ACHN (cell line): ENCODE data around the gene VASH2.

Source experiments
- DNase-seq: peaks from one replicate; pipeline ENCODE4 v3.0.0-alpha.2; 2015
- in situ Hi-C: cut with HindIII; loops from 2 replicates; pipeline ENCODE4 v1.10.0; 2017; ENCODE audit warnings: low sequenced_read_pairs, low pct_ligation_motif_present, low pct_unique_long_range_greater_than_20kb

Gene VASH2

DNA sequence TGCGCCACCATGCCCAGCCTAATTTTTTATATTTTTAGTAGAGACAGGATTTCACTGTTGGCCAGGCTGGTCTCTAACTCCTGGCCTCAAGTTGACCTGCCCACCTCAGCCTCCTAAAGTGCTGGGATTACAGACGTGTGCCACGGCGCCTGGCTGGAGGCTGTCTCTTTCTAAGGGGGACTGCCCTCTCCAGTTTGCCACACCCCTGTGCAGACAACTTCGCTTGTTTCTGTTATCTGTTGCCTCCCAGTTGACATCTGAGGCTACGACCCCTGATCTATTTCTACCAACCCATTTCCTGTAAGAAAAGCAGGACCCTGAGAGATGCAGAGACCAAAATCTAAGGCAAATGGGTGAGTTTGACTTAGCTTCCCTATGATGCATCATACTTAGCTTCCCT is 24.0 kb upstream of the VASH2 start:
- in situ Hi-C loops: no loop called here
- no peak for DNase-seq

DNA sequence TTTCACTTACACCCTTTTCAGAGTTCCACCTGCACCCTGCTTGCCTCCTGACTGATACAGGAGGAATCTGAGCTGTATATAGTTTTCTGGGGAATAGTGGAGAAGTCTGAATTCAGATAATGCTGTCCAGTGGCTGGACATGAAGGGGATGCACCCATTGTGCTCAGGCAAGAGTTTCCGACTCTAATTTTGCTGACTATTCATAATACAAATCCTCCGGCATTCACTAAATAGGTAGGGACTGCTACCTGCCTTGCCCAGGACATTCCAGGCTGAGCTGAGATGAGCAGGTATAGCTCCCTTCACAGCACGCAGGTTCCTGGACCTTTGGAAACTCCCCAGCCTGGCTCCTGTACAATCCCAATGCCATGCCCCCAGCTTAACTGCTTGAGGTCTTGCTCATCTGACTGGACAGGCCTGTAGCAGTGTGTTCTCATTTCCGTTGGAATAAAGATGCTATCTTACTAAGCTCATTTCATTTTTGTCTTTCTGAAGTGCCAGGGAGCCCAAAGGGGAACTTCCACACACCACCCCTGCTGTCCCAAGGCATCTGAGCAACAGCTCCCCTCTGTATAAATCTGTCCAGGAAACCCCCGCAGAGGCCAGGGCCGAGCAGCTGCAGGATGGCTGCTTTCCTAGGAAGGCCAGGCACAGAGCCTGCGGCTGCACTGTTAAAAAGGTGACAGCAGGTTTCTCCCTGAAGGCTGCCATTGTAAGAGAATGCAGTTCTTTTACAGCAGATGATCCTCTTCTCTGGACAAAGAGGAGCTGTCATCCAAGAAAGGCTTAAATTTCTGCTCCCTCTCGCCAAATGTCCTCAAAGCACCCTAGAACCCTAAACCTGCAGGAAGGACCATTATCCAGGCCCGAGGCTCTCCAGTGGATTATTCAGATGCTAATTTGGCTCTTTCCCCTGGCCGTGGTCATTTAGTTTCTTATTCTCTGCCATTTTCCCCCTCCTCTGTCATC is 21.7 kb upstream of the VASH2 start:
- in situ Hi-C loops: no loop called here
- no peak for DNase-seq

DNA sequence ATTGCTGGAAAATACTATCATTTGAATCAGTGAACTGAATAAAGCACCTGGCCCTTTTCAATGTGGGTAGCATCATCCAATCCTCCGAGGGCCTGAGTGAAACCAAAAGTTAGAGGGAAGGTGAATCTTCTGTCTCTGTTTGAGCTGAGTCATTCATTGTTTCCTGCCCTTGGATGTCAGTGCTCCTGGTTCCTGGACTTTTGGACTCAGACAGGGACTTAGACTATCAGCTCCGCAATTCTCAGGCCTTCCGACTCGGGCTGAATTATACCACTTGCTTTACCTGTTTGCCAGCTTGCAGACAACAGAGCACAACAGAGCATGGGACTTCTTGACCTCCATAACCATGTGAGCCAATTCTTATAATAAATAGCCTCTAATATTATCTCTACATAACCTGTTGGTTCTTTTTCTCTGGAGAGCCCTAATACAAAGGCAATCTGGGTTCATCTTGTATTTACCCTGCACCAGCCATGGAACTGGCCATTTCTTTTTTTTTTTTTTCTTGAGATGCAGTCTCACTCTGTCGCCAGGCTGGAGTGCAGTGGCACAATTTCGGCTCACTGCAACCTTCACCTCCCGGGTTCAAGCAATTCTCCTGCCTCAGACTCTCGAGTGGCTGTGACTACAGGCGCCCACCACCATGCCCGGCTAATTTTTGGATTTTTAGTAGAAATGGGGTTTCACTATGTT is 19.2 kb upstream of the VASH2 start:
- DNase-seq: no peak
- in situ Hi-C loops: no loop called here

DNA sequence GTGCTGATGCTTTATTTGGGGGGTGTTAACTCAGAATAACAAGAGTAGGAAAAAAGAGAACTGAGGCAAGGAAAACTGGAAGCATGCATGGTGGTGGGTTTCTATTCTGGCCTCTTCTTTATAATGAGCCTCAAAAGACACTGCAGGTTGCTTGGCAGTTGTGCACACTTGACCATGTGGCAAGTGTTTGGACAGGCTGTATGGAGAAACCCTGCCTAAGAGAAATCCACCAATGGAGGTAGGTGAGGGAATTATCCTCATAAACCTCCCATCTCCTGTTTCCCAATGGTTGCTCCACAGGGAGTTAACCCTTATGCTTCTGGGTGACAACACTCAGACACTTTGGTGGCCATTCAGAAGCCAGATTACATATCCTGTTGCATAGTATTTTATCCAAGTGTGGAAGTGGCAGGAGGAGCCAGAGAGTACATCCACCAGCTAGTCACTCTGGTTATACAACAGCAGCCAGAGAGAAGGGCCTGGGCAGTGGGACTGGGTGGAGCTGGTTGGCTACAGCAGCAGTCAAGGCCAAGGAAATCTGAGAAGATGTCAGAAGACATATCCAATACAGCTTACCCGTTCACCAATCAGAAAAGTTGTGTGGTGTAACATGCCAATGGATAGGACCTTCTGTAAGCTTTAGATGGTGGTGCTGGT is 16.4 kb upstream of the VASH2 start:
- DNase-seq: no peak
- in situ Hi-C loops: no loop called here

DNA sequence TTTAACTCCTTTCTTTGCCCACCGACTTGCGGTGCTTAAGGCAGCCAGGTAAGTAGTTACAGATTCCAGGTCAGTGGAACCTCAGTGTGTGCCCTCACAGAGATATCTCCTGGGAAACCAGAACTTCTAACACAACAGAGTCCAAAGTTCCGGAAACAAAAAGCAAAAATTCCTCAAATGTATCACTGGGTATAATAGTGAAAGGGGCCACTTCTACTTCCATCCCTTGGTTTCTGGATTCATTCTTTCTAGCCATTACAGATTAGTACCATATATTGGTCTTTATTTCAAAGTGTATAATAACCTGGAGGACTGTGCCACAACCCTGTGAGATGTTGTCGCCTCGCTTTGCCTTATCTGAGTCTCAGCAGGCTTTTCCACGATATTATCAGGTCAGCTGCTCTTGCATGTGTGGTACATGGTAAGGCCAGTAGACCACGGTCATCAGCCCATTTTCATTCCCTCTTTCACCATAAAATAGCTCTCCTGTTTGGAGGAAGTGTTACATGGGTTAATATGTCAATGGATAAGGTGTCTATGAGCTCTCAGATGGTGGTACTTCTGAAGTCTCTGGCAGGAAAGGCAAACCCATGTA is 14.9 kb upstream of the VASH2 start:
- in situ Hi-C loops: no loop called here
- DNase-seq: no peak

DNA sequence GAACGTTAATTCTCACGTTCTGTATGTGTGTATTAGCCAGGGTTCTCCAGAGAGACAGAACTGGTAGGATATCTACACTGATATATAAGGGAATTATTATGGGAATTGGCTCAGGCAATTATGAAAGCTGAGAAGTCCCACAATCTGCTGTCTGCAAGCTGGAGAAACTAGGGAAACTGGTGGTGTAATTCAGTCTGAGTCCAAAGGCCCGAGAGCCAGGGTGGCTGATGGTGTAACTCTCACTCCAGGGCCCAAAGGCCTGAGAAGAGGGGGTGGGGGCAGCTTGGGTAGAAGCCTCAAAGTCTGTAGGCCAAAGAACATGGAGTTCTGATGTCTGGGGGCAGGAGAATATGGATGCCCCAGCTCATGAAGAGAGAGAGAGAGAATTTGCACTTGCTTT is 13.3 kb upstream of the VASH2 start:
- in situ Hi-C loops: no loop called here
- DNase-seq: no peak

DNA sequence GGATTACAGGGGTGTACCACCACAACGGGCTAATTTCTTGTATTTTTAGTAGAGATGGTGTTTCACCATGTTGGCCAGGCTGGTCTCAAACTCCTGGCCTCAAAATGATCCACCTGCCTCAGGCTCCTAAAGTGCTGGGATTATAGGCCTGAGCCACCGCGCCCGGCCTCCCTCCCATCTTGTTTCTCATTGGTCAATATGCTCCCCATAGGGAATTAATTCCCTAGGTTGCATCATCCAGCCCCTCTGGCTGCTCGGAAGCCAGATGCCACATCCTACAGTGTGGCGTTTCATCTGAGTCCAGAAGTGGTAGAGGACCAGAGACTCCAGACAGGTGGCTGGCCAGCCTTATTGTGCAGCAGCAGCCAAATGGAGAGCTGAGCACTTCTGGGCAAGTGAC is 11.5 kb upstream of the VASH2 start:
- in situ Hi-C loops: no loop called here
- no peak for DNase-seq

DNA sequence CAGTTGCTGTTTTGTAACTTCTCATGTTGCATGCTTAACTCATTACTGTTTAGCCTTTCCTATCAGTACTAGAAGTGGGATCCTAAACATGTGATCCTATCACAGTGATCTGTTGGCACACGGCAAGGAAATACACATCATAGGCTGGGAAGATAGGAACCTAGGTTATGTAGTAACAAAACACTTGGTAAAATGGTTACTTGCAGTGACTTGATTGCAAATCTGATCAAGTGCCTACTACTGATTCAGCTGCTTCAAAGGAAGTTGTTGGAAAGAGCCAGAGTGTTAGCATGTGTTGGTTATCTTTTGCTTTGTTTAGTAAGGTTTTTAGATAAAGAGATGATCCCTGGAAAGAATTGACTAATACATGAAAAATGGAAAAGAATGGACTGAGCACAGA is 8.9 kb upstream of the VASH2 start:
- in situ Hi-C loops: no loop called here
- DNase-seq: no peak

DNA sequence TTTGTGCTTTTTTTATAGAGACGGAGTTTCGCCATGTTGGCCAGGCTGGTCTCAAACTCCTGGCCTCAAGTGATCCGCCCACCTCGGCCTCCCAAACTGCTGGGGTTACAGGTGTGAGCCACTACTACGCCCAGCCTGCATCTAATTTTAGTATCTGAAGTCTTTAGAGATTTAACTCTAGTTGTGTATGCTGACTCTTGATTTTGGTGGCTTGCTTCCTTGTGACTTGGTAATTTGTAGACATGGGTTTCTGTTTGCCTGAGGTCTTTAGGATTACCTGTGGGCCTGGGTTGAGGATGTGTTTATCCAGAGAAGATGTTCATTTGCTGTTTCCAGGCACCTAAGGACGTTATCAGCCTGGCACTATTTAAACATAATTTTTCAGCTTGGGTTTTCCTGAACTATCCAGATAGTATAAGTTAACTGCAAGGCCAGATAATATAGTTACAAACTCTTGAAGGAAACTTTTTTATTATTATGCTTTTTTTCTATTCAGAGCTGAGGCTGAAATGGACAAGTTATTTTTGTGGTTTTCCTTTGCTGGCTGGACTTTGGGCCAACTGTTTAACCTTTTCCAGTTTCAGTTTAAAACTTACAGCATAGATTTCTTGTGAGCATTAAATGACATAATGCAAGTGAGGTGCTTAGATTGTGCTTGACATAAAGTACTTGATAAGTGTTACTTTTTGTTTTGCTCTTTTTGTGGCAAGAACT is 7.5 kb upstream of the VASH2 start:
- in situ Hi-C loops: no loop called here
- DNase-seq: no peak

DNA sequence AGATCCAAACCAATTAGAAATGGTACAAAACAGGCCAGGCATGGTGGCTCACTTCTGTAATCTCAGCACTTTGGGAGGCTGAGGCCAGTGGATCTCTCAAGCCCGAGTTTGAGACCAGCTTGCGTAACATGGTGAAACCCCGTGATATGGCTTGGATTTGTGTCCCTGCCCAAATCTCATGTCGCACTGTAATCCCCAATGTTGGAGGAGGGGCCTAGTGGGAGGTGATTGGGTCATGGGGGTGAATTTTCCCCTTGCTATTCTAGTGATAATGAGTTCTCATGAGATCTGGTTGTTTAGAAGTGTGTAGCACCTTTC is 7.0 kb upstream of the VASH2 start:
- in situ Hi-C loops: no loop called here
- no peak for DNase-seq

DNA sequence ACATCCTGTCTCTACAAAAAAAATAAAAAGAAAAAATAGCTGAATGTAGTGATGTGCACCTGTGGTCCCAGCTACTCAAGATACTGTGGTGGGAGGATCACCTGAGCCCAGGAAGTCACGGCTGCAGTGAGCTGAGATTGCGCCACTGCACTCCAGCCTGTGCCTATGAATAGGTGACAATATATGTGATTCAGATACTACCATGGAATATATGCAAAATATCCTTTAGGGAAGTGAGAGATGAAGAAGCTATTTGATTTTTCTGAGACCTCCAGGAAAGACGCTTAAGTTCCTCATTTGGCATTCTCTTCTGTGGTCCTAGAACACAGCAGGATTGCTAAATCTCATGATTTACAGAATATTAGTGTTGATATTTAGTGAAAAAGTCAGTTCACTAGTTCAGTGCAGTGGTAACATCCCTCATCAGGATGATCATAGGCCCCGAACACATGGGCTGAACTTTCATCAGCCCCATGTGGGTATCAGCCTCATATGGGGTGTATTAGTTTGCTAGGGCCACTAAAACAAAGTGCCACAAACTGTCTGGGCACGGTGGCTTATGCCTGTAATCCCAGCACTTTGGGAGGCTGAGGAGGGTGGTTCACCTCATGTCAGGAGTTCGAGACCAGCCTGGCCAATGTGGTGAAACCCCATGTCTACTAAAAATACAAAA is 6.0 kb upstream of the VASH2 start:
- in situ Hi-C loops: no loop called here

DNA sequence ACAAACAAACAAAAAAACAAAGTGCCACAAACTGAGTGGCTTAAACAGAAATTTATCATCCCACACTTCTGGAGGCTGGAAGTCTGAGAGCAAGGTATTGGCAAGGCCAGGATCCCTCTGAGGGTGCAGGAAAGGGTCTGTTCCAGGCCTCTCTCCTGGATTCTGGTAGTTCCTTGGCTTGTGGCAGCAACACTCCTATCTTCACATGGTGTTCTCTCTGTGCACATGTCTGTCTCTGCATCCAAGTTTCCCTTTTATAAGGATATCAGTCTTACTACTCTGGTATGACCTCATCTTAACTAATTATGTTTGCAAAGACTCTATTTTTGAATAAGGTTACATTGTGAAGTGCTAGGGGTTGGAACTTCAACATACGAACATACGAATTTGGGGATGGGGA is 5.3 kb upstream of the VASH2 start:
- DNase-seq: no peak
- in situ Hi-C loops: no loop called here

More for the DNA sequence above, 6.0 kb upstream of the VASH2 start:
- no peak for DNase-seq

DNA sequence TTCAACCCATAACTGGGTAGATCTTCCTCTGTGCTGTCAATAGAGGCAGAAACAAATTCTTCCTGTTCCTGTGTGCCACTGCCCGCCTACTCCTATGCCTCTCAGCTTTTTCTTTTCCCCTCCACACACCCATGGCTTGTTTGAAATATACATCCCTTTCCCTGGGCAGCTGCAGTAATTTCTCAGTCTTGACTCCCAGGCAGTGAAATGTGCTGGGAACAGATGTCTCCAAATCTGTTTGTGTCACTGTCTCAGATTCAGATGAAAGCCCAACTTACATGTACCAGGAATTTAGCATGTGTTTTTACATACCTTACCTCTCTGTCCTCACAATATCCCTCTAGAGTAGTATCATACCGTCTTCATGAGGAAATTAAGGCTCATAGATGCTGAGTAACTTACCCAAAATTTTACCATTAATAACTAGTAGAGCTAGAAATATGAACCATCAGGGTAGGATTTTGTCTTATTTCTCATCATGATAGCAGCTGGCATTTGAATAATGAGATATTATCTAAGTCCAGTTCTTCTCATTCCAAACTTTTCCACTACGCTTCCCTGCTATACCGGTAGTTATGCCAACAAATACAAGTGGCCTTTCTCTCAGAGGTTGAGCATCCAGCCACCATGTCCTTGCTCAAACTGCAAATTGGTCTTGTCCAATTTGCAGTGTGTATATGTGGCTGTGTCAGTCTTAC is 4.7 kb upstream of the VASH2 start:
- in situ Hi-C loops: no loop called here

DNA sequence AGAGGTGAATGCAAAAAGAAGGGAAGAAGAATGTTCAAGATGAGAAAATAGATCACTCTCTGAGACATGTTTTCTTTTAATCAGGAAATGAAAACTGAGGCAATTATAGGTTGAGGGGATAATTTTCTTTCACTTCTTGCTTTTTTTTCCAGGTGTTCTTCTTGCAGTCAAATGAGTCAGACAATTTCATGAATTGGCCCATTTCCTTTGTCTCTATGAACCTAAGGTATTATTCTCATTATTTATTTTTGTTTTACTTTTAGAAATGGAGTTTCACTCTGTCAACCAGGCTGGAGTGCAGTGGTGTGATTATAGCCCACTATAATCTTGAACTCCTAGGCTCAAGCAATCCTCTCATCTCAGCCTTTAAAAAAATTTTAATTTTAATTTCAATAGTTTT is 3.5 kb upstream of the VASH2 start:
- in situ Hi-C loops: no loop called here
- no peak for DNase-seq

More for the DNA sequence above, 4.7 kb upstream of the VASH2 start:
- no peak for DNase-seq

DNA sequence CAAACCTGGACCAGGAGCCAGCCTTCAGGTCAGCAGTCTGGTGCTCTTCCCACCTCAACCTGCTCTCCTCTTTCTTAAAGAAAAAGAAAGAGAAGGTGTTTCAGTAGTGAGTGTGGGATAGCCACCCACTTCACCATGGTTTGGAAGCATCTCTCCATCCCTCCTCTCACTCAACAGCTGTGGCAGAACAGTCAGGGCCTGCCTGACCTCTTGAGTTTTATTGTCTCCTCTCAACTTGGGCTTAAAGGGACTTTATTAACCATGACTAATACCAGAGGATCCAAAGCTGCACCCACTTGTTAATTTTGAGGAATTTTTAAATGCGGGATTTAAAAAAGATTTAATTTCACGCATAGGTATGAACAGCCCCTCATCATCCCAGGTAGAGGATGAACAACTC is 570 bp upstream of the VASH2 start:
- in situ Hi-C loops: no loop called here
- DNase-seq: no peak

DNA sequence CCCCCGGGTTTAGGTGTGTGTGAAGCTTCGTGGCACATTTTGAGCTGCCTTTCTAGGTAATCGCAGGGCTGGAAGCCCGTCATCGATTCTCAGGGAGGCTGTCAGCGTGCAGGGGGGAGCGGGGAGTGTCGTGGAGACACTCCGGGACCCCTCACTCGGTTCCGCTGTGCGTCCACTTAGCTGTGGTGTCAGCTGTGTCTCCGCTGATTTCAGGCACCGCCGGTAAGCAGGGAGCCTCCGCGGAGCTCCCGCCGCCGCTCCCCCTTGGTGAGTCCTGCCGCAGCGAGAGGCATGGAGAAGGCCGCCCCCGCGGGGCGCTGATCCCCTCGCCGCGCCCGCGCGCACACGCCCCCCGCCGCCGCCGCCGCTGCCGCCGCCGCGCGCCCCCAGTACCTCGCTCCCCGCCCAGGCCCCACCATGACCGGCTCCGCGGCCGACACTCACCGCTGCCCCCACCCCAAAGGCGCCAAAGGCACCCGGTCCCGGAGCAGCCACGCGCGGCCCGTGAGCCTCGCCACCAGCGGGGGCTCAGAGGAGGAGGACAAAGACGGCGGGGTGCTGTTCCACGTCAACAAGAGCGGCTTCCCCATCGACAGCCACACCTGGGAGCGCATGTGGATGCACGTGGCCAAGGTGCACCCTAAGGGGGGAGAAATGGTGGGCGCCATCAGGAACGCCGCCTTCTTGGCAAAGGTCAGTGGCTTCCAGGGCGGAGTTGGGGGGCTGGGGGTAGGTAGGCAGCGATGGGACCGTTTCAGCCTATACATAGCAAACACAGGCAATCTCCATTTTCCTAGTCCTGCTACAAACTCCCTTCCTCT is 995 bp downstream of the VASH2 start:
- DNase-seq: no peak
- in situ Hi-C loops: no loop called here
